SK-N-MC (cell line): Measurements from ENCODE around the gene DCAF8L2.

Experiments
- DNase-seq: peaks from one replicate; pipeline ENCODE4 v3.0.0-alpha.2; 2011; ENCODE audit warnings: low read depth, low spot score
- H3K27ac ChIP-seq: fragments of 200-600 bp; sonication (generic); 2 replicates; pipeline ENCODE4 v1.5.1; 2016; ENCODE audit warnings: mixed run types
- H3K36me3 ChIP-seq: fragments of 200-600 bp; sonication (generic); 2 replicates; pipeline ENCODE4 v1.6.1; 2017; ENCODE audit warnings: antibody characterized with exemption, low read length, mixed read lengths; ENCODE audit not compliant: insufficient read depth
- H3K4me3 ChIP-seq: fragments of 200-600 bp; sonication (generic); 2 replicates; pipeline ENCODE4 v1.5.1; 2016
- H3K9ac ChIP-seq: fragments of 200-600 bp; sonication (generic); 2 replicates; pipeline ENCODE4 v1.8.0; 2017; ENCODE audit warnings: mixed run types, mixed read lengths; ENCODE audit not compliant: insufficient read length
- H3K9me3 ChIP-seq: fragments of 200-600 bp; sonication (generic); 2 replicates; pipeline ENCODE4 v1.6.1; 2017; ENCODE audit warnings: low read depth, mild to moderate bottlenecking, antibody characterized with exemption, low read length, moderate library complexity, mixed read lengths
- EZH2 ChIP-seq: fragments of 200-600 bp; sonication (generic); IDR thresholded peaks from one replicate; pipeline ENCODE4 v1.6.1; 2017; ENCODE audit warnings: antibody characterized with exemption
- FOXP2 ChIP-seq: optimal IDR thresholded peaks from 2 replicates; pipeline ENCODE3; 2011; ENCODE audit warnings: mild to moderate bottlenecking, moderate library complexity; ENCODE audit not compliant: insufficient read depth; ENCODE audit errors: extremely low read length, control extremely low read depth
- POLR2AphosphoS5 ChIP-seq: IDR thresholded peaks from 2 replicates; pipeline ENCODE4 v1.6.1; 2012; ENCODE audit warnings: mild to moderate bottlenecking, low read depth, low read length, borderline replicate concordance

The DCAF8L2 gene

DNA sequence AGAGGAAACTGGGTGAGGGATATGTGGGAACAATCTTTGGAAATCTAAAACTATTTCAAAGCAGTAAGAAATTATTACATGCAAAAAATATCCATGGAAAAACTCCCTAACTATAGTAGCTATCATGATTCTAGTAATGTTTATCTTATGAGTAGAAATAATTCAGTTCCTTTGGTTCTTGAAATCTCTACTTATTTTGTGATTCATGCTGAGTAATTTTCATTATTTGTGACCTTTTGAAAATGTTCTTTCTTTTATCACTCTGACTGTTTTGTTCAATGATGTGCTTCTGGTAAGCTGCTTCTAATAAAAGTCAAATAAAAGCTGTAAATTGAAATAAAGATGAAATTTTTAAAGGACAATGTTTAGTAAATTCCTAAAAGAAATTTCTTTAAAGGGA lies 177.2 kb downstream of the DCAF8L2 start:
- Histone ChIP-seq H3K9me3 (no peaks in the 10 kb centered on the region), H3K27ac (no peak overlapping the region), H3K4me3 (no peak overlapping the region), H3K36me3 (no peaks in the 10 kb centered on the region), H3K9ac (no peak overlapping the region)
- no peak for TF ChIP-seq FOXP2
- no peak for TF ChIP-seq POLR2AphosphoS5
- no peak for TF ChIP-seq EZH2
- no peak for DNase-seq

- no peaks in the 10 kb centered on the region for H3K36me3 ChIP-seq
- DNase-seq: no peak
Measured at GRCh38 chrX:27775984-27776383, 185.8 kb downstream of the DCAF8L2 start.

GRCh38 chrX:27796640-27797257 lies 206.6 kb downstream of the DCAF8L2 start:
- Histone ChIP-seq H3K9ac (no peak overlapping the region), H3K9me3 (no peaks in the 10 kb centered on the region), H3K27ac (no peak overlapping the region), H3K36me3 (no peaks in the 10 kb centered on the region), H3K4me3 (no peak overlapping the region)
- DNase-seq: no peak
- TF ChIP-seq FOXP2 (no peak), POLR2AphosphoS5 (no peak), EZH2 (no peak)

More at GRCh38 chrX:27775984-27776383, 185.8 kb downstream of the DCAF8L2 start:
- TF ChIP-seq FOXP2: no peak
- TF ChIP-seq EZH2: no peak
- no peak for TF ChIP-seq POLR2AphosphoS5
- no peaks in the 10 kb centered on the region for H3K9me3 ChIP-seq
- no peak overlapping the region for H3K9ac ChIP-seq
- H3K27ac ChIP-seq: no peak overlapping the region
- no peak overlapping the region for H3K4me3 ChIP-seq

- Histone ChIP-seq H3K9ac (no peak overlapping the region), H3K27ac (no peak overlapping the region), H3K9me3 (no peaks in the 10 kb centered on the region), H3K36me3 (no peaks in the 10 kb centered on the region), H3K4me3 (no peak overlapping the region)
- TF ChIP-seq POLR2AphosphoS5 (no peak), FOXP2 (no peak), EZH2 (no peak)
- no peak for DNase-seq
Measured at GRCh38 chrX:27797575-27797974, 207.4 kb downstream of the DCAF8L2 start.
